NCI-H82 treated with DMSO at 0.1 percent for 48 hours (cell line): Measurements from ENCODE around the gene TMEM139.

Experiments used
- DNase-seq: peaks from one replicate; lab custom pipeline; 2025; ENCODE audit not compliant: unreplicated experiment; lab: John Stamatoyannopoulos, UW

The TMEM139 gene

DNA sequence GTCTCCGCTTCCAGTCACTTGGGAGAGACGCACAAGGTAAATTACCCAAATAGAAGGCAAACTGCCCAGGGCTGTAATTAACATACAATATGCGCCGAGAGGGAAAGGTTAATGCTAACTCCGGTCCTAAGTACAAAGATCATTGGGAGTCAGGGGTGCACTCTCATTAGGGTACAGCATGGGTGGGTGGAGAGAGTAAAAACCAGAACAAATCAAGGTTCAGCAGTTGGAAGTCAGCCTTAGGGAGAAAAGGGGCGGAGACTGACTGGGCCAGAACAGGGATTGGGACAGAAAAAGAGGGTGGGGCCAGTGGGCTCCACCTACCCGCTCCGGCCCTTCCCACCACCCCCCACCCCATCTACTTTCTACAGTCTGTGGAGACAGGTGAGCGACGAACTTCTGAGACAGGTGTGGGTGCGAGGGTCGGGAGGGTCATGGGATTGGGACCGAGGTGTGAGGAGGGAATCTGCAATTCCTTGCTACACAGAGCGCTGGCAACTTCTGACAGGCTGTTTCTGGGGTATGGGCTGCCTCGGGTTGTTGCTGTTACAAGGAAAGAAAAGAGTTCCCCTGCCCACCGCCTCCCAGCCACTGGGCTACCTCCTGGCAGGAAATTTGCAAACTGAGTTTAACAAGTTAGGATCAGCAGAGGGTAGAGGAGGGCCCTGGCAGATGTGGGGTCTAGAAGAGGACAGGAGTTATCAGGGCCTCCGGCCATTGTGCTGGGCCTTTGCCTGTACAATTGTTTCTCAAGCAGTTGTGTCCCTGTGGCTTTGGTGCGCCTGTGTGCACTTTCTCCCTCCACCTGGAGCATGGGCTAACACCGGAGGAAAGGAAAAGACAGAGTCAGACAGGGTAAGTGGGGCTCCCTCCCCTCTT, at the start of gene TMEM139:
Gene TMEM139, plus strand, starts transcription at position 368 of the 879 bp plus-strand sequence. CDS start 1,000 bp downstream, outside the sequence.
- DNase-seq, result no peak

DNA sequence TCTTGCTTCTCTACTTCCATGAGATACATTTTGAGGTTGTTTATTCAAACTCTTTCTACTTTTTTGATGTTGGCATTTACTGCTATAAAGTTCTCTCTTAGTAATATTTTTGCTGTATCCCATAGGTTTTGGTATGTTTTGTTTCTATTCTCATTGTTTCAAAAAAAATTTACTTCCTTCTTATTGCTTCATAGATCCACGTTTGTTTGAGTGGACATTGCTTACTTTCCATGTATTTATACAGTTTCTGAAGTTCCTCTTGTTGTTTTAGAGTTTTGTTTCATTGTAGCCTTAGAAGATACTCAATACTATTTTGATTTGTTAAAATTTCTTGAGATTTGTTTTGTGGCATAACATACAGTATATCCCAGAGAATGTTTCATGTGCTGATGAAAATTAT, 49.2 kb upstream of the TMEM139 start:
- no peak for DNase-seq

DNA sequence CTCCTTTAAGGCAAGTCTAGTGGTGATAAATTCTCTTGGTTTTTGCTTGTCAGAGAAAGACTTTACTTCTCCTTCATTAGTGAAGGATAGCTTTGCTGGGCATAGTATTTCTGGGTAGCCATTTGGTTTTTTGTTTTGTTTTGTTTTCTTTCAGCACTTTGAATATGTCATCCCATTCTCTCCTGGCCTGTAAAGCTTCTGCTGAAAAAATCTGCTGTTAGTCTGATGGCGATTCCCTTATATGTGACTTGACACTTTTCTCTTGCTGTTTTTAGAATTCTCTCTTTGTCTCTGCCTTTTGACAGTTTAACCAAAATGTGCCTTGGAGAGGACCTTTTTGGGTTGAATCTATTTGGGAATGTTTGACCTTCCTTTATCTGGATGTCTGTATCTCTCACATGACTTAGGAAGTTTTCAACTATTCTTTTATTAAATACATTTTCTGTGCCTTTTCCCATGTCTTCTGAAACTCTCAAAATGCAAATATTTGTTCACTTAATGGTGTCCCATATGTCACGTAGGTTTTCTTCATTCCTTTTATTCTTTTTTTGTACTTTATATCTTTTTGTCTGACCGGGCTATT, 48.3 kb upstream of the TMEM139 start:
- DNase-seq, result no peak

DNA sequence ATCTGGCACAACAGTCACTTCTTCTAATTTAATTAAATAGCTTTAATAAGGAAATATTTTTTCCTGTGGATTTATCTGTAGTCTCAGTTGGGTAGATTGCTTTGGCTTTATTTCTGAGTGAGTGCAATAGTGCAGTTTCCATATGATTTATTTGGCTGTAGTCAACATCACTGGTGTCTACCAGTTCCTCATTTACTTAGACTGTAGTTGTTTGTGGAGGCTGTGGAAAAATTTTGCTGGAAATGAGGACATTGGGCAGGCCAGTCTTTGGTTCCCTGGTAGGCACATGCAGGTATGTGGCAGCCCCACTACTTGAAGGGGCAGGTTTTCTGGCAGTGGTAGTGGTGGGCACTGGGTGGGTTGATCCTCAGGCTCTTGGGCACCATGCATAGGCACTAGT, 47.4 kb upstream of the TMEM139 start:
- no peak for DNase-seq

DNA sequence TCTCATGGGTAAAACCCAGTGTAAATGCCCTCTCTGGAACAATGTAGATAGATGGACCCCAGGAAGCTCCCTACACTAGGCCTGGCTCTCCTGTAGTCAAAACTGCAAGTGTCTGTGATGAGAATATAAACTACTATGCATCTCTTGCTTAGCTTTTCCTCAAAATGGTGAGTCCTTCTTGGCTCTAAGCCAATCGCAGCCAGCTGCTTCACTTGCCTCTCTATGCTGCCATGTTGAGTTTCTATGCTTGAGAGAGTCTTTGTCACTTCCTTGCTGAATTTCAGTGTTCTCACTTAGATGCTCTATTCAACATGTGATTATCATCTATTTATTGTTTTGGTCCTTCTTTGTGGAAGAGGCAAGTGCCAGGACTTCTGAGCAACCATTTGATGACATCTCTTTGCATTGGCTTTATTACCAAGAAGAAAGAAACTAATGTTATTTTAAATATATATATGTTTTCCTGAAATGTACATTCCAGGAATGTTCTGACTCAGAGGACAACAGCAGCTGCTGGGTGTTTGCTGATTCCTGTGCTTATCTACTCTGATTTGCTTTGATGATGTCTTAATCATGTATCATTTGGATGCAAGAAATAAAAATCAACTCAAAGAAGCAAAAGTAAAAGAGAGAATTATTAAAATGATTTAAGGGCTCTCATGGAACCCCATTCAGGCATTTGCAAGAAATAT, 46.3 kb upstream of the TMEM139 start:
- DNase-seq, result no peak

DNA sequence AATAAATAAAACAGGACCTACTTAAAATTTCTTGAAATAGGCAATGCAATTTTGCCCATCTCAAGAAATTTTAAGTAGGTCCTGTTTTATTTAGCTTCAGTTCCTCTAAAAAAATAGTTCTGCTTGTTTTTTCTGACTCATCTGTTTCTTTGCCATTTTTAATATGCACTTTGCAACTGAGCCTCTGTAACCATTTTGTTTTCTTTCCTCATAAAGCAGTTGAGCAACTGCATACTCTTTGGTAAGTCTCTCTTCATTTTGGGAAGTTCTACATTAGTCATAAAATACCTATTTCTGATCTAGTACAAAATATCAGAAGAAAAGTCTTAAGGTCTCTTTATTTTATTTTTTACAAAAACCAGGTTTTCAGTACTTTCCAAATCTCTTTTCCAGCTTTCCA, 44.9 kb upstream of the TMEM139 start:
- no peak for DNase-seq

DNA sequence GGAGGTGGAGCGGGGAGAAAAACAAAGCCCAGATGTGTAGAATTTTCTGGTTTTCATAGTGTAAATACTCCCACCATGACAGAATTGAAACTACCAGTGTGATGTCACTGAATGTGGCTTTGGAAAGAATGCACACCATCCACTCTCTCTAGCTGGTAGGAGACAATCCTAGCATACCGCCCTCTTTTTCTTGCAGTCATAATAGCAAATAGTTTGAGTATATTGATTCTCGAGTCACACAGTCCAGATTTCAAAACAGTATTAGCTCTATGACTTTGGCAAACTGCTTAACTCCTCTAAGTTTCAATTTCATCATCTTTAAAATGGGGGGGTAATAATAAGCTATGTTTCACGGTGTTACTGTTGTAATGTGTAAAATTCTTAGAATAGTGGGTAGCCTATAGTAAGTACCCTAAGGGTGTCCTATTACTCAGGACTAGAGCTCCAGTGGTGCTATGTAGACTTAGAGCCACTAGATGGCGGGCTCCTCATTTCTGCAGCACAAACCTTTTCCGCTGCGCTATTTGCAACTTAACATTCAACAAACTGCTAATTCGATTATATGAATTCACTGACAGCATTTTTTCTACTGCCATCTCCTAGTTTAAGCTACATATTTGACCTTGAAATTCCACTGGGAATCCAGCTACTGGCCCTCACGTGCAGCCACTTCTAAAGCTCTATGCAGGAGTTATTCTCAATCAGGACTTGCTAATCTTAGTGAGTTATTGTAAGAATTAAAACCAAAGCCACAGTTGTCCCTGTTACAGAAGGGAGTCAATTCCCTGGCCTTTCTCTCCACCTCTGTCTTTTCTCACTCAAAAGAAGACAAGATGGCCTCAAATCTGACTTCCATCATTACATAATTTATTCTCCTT, 44.2 kb upstream of the TMEM139 start:
- peak; percentile 80 for DNase-seq

DNA sequence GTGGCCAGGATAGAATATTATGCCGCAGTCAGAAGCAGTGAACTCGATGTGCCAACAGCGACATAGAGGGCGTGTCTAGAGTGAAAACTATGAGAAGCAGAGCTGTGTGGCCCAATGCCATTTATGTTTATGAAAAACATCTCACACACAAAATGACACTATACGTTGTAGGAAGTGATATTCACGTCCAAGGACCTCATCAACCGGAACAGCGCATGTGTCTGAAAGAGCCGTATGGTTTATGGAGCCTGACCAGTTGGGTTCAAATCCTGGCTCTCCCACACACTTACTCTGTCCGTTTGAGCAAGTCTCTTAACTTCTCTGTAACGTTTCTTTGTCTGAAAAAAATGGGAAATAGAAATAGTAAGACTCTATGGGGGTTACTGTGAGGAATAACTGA, 42.5 kb upstream of the TMEM139 start:
- no peak for DNase-seq

DNA sequence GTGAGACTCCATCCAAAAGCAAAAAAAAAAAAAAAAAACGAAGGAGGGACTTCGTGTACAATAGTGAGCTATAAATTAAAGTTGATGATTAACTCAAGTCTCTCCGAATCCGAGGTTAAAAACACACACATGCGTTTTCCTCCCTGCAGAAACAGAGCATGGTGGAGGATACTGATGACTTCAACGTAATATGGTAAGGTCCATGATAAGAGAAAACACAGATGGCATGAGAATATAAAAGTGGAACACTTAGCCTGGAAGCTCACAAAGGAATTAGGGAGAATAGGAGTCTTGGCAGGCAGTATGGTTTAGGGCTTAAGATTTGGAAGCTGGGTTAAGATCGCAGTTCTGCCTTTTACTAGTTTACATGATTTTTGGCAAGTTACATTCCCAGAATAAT, 41.6 kb upstream of the TMEM139 start:
- no peak for DNase-seq

DNA sequence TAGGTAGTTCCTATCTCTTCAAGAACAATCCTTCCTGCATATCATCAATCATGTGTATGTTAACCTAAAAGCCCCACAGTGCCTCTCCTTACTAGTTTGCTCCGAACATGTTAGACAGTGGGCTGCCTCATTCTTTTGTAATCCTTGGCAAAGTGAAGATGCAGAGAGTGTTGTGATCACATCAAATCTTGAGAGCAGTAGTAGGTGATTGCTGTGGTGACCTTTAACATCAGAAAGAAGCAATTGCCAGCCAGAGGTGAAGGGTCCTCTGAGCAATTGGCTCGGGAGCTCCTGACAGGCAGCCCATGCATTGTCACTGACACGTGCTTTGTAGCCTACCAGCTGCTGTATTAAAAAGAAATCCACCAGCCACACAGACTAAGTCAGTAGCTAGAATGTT, 41.1 kb upstream of the TMEM139 start:
- no peak for DNase-seq

DNA sequence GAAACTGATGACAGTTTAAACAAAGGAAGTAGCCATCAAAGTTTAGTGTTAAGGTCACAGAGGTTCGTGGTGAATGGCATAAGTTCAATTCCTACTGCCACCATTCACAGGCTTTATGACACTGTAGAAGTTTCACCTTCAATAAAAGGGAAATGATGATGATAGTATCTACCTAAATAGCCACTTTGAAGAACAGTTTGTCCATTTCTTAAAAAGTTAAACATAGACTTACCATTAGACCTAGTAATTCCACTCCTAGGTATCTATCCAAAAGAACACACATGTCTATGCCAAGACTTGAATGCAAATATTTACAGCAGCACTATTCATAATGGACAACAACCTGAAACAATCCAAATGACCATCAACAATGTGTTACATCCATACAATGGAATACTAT, 40.4 kb upstream of the TMEM139 start:
- no peak for DNase-seq

DNA sequence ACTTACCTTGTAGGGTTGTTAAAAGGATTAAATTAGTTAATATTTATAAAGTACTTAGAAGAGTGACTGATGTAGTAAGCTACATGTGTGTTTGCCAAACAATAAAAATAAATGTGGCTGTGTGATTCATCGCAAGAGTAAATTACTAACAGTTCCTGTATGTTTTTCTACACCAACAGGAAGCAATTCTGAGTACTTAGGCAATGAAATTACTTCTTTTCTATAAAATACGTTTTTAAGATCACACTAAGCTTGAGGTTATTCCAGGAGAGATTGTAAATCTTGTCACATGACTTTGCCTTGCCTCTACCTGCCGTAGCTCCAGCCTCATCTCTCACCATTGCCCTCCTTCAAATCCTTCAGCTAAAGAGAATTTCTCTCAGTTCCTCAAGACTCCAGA, 39.6 kb upstream of the TMEM139 start:
- no peak for DNase-seq

DNA sequence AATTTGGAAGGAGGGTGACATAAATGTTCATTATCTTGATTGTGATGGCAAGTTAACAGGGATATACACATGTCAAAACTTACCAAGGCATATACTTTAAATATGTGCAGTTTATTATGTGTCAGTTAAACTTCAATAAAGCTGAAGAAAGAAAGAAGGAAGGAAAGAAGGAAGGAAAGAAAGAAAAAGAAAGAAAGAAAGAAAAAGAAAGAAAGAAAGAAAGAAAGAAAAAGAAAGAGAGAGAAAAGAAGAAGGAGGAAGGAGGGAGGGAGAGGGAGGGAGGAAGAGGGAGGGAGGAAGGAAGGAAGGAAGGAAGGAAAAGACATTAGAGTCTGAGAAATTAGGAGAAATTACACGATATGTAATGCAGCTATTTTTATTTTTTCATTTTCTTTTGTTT, 37.4 kb upstream of the TMEM139 start:
- no peak for DNase-seq

DNA sequence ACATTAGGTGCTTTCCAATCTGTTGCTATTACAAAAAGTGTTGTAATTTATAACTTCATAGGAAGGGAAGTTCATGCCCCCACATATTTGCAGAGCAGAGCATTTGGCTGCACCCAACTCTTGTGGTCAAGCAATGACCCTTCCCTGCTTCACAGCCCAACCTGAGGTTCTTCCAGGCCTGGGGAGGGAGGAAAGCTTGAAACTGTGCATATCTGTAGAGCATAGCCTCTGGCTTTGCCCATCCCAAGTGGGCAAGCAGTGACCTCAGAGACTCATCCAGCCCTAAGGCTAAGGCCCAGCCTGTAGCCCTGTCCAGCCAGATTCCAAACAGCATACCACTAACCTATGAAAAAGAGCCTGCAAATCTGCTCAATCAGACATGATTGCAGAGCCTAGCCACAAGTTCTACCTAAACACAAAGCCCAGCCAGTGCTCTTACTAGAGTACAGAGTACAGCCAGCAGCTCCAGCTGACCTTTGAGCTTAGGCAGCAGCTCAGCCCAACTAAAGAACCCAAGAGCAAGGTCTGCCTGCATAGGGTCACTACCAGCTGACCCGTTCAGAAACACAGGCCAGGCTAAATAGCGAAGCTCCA, 35.9 kb upstream of the TMEM139 start:
- no peak for DNase-seq

DNA sequence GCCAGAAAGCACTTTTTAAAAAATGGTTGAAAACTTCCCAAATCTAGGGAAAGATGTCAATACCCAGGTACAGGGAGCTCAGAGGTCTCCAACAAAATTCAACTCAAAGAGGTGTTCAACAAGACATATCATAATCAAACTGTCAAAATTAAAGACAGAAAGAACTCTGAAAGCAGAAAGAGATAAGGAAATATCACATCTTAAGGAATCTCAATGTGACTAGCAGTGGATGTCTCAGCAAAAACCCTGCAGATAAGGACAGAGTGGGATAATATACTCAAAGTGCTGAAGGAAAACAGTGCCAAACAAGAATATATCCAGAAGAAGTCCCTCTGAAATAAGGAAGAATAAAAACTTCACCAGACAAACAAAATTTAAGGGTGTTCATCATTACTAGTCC, 34.6 kb upstream of the TMEM139 start:
- no peak for DNase-seq

DNA sequence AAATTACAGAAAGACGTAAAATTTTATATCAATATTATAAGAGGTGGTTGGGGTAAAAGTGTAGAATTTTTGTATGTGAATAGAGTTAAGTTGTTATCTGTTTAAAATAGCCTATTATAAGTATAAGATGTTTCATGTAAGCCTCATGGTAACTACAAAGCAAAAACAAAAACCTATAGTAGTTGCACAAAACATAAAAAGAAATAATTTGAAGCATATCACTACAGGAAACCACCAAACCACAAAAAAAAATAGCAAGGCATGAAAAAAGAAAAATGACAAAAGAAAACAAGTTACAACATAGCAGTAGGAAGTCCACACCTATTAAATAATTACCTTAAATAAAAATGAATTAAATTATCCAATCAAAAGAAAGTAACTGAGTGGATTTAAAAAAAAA, 33.9 kb upstream of the TMEM139 start:
- DNase-seq, result no peak

DNA sequence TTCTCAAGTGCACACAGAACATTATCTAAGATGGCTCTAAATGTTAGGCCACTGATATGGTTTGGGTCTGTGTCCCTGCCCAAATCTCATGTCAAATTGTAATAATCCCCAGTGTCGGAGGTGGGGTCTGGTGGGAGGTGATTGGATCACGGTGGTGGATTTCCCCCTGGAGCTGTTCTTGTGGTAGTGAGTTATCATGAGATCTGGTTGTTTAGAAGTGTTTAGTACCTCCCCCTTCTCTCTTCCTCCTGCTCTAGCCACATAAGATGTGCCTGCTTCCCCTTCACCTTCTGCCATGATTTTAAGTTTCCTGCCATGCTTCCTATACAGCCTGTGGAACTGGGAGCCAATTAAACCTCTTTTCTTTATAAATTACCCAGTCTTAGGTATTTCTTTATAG, 32.8 kb upstream of the TMEM139 start:
- DNase-seq, result no peak

DNA sequence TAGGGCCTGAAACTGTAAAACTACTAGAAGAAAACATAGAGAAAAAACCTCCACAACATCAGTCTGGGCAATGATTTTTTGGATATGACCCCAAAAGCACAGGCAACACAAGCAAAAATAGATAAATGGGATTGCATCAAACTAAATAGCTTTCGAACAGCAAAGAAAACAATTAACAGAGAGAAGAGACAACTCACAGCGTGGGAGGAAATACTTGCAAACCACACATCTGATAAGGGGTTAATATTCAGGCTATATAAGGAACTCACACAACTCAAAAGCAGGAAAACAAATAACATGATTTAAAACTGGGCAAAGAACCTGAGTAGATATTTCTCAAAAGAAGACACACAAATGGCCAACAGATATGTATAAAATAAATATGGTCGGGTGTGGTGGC, 29.2 kb upstream of the TMEM139 start:
- DNase-seq, result no peak

DNA sequence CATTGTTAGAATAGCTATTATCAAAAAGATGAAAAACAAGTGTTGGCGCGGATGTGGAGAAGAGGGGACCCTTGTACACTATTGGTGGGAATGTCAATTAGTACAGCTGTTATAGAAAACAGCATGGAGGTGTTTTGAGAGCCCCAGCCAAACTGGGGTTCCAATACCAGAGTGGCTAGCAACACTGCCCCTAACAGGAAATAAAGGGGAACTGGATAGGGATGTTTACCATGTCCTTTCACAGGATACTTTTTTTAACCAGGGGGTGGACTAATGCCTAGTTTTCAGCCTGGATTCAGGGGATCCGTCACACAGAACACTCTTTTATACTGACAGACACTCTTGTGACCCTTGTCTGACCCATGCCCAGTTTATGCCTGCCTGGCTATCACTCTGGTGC, 28.4 kb upstream of the TMEM139 start:
- DNase-seq, result no peak

DNA sequence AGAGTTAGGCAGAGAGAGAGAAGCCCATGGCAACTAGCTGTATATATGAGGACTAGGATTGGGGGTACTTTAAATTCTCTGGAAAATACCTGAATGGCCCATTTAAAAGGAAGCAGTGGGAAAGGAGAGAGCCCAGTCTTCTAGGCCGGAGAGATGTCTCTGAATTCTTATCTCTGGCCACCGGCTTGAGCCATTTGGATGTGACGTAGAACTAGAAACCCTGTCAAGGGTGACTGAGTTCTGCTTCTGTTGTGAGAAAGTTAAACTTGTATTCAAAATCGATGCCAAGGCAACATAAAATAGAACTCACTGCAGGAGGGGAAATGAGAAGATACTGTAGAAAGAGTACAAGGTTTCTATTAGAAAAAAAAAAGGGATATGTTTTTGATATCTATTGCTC, 27.8 kb upstream of the TMEM139 start:
- DNase-seq, result no peak

DNA sequence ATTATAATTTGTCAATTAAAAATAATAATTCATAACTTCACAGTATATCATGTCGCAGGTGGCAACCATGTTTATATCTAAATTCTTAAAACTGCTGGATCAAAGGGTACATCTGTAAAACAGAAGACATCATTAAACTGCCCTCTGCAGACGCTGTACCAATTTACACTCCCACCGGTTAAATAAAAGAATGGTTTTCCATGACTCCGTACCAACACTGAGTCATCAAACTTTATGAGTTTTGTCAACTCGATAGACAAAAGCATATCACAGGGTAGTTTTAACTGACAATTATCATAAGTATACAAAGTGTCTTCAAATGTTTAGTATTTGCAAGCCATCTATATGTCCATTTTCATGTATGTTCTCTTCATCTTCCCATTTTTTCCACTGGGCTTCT, 27.3 kb upstream of the TMEM139 start:
- DNase-seq, result no peak
